Hematopoietic multipotent progenitor cell (in vitro differentiated cells): ENCODE data around the gene ELFN1. TPM values are rescaled to one million over a fixed set of nuclear protein-coding genes. Genes with fewer than 3 reads are reported as not detected.

ENCODE experiments used
- DNase-seq, 3 donors: peaks; one replicate each; pipeline ENCODE4 v3.0.0-alpha.2; 2011 to 2015; ENCODE audit warnings: low read depth in 2 of 3, low spot score in 2 of 3
- total RNA-seq: library from RNA; depleted of rRNA; stranded (reverse); fragments of >200 nt; gene quantifications from one replicate; pipeline ENCODE4 v1.2.3, GENCODE V29; 2012

Gene ELFN1
- total RNA-seq, 1 donor, result 0.27 TPM

DNA sequence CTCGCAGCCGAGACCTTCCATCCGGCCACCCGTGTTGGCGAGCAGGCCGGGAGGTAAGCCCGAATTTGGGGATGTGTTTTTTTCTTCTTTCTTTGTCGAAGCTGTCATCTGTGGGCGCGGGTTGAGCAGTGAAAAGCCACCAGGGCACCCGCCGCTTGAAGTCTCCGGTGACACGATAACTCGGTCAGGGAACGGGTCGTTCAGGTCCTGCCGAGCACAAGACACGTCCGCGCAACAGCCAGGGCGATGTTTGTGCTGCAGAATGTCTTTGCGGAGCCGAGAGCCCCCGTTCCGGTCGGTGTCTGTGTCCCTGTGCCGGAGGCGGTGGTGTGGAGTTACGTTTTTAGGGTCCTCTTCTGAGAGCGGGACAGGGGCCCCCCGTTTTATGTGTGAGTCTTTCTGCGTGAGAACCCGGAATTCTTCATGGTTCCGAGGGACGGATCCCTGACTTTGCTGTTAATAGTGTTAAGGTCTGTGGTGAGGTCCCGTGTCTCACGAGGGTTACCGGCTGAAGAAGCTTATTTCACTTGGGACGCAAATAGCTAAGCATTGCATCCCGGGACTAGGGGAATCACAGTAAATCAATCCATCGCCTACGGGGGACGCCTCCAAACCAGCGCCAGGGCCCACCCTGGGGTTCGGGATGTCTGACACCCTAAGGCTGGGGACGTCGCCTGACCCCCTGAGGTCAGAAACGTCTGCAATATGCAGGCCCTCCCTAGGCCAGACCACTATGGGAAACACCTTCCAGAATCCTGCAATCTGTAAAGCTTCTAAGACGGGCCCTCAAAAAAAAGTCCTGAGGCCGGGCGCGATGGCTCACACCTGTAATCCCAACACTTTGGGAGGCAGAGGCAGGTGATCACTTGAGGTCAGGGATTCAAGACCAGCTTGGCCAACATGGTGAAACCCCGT is 99.5 kb downstream of the ELFN1 start:
- DNase-seq, result no peak

DNA sequence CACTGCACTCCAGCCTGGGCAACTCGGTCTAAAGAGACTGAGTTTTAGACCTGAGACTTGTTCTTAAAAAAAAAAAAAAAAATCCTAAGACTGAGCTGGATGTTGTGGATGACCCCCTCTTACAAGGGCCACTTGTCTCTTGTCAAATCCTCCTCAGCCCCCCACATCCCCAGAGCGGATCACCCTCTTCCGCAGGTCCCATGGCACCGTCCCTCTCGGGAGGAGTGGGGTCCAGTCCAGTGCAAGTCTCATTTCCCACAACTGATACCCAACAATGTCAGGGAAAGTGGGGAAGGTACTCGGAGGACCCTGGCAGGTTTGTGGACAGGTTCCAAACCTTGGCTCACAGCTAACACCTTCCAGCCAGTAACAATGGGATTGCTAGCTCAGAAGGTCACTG is 100.3 kb downstream of the ELFN1 start:
- no peak for DNase-seq

DNA sequence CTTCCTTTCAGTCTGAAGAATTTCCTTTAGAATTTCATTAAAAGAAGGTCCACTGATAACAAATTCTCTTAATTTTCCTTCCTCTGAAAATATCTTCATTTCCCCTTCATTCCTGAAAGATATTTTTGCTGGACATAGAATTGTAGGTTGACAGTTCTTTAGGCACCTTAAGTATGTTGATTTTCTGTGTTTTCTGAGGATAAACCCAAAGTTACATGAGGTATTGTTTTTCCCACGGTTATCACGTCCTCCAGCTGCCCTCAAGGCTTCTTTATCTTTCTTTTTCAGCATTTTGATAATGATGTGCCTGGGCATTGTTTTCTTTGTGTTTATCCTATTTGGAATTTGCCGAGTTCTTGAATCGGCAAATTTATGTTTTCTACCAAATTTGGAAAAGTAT is 105.3 kb downstream of the ELFN1 start:
- DNase-seq, result no peak

DNA sequence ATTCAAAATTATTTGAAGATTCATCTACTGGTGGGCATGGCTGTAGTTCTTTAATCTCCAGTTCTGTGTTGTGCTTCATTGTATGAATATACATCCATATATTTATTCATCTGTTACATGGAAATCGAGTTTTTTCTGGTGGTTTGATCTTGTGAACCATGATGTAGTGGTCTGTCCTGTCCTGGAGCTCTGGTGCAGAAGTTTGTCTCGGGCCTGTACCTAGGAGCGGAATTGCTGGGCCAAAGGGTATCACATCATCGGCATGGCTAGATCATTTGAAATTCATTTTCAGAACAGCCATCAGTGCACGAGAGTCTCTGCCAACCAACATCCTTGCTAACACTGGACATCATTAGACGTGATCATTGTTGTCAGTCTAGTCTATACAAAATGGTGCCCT is 107.0 kb downstream of the ELFN1 start:
- no peak for DNase-seq

DNA sequence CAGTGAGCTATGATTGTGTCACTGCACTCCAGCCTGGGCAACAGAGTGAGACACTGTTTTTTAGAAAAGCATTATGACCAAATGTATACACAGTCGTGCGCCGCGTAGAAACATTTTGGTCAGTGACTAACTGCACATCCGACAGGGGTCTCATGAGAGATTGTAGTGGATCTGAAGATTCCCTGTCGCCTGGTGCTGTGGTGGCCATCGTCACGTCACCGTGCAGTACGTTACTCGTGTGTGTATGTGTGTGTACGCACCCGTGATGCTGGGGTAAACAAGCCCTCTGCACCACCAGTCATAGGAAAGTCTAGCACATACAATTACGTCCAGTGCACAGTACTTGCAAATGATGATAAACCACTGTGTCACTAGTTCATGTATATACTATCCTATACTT is 109.4 kb downstream of the ELFN1 start:
- DNase-seq, result no peak

DNA sequence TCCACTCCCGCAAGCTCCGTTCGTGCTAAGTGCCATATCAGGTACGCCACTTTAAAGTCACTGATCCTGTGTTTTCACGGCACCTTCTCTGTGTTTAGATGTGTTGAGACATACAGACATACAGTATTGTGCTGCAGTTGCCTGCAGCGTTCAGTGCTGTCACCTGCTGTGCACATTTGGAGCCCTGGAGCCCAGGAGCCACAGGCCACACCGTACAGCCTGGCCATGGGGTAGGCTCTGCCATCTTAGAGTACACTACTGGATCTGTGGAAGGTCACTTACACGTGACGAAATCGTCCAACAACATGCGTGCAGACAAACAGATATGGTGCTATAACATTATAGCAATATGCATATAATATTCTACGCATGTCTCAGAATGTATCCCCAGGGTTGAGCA is 111.3 kb downstream of the ELFN1 start:
- no peak for DNase-seq

DNA sequence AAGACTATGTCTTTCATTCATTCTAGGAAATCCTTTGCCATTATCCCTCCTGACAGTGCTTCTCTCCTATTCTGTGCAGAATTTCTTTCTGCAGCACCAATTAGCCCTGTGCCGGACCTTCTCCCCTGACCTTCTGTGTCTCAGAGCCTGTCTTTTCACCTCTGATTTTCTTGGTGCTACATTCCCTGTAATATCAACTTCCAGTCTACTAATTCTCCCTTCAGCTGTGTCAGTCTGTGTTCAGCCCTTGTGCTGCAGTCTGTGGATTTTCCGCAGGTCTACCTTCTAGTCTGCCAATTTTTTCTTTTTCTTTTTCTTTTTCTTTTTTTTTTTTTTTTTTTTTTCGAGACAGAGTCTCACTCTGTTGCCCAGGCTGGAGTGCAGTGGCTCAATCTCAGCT is 115.8 kb downstream of the ELFN1 start:
- no peak for DNase-seq

DNA sequence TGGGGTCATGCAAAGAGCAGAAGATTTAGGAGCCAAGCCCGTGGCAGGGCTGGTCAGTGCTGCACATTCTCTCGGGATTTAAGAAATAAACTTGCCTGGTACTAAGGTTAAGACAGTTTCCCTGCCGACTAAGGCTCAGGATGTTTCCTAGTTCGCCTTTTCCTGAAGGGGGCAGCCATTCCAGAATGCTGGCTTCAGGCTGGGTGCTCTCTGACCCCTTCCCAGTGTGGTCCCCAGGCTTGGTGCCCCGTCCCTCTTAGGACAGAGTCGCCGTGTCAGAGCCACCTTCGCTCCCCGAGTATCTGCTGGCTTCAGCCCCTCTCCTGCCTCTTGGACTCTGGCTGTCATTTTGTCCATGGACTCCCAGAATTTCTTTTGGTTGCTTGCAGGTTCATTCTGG is 117.2 kb downstream of the ELFN1 start:
- no peak for DNase-seq

DNA sequence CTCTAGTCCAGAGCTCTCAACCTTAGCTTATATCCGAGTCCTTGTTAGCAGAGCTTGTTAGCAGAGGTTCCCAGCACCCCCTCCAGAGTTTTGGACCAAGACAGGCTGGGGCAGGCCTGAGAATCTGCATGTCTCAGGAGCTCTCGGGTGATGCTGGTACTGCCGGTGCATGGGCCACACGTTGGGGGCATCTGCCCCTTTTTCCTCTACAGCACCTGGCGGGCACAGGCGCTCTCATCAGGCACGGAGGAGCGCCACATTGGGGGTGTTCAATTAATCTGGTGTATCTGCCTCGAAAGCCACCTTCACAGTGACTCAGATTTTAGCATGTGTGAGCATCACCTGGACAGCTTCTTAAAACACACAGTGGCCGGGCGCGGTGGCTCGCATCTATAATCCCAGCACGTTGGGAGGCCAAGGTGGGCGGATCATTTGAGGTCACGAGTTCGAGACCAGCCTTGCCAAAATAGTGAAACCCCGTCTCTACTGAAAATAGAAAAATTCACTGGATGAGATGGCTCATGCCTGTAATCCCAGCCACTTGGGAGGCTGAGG is 117.7 kb downstream of the ELFN1 start:
- no peak for DNase-seq

DNA sequence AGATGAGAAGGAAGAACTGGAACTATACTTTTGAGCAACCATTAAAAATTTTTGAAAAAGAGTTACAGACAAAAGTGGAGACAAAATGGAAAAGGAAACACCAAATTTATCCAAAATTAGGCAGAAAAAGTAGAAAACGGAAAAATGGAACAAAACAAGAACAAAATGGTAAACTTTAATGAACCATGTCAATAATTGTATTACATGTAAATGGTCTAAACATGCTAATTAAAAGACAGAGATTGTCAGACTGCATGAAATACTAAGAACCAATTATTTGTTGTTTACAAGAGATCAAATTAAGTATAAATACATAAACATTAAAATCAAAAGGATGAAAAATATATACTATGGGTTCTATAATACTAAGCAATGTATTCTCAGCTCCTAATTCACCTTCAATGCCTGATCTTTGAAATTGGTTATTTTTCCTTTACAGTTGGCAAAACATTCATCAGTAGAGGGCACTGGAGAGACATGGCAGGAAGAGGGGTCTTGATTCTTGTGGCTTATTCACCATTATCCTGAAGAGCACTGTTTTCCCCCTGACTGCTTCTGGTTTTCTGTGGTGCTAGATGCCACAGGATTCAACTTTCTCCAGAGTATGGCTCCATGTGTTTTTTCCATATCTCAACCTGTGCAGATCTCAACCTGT is 124.9 kb downstream of the ELFN1 start:
- no peak for DNase-seq

Other genes with a start within 250 kb of the ELFN1 start
- 8.1 TPM for gene MICALL2, start 210.8 kb upstream of the ELFN1 start, total RNA-seq
- gene INTS1, start 165.9 kb upstream of the ELFN1 start, total RNA-seq, result 61.4 TPM
- gene MAFK, start 139.6 kb upstream of the ELFN1 start, total RNA-seq, result 52.2 TPM
- 0.27 TPM for gene TMEM184A, start 114.1 kb upstream of the ELFN1 start, total RNA-seq
- 32.0 TPM for gene PSMG3, start 100.2 kb upstream of the ELFN1 start, total RNA-seq